ENCODE data around the gene ARX.

DNA sequence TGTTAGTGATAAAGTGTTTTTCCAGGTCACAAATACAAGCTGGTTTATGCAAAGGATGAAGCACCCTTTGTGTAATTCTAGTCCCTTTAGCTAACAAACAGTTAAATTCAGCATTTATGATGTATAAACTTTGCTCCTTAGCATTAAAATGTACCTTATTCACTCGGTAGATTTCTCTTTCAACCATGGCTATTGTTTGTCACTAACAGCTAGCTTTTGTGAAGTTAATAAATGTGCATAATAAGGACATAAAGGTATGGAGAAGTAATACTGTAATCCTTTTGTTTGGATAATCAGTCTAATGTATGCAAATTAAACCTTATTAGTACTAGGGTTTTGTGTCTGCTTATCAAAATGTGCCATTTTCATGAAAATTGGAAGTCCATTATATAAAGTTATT lies 34.2 kb upstream of the ARX start:
- no peak for TF ChIP-seq CTCF (IDR thresholded peaks at IDR 0.05; ENCODE audit: insufficient read depth, low read depth, low read length)
- TF ChIP-seq EZH2 (IDR thresholded peaks at IDR 0.05; ENCODE audit: insufficient read depth, low read length) = no peak
